Measurements from ENCODE around the gene FRMD4A.

Gene FRMD4A

DNA sequence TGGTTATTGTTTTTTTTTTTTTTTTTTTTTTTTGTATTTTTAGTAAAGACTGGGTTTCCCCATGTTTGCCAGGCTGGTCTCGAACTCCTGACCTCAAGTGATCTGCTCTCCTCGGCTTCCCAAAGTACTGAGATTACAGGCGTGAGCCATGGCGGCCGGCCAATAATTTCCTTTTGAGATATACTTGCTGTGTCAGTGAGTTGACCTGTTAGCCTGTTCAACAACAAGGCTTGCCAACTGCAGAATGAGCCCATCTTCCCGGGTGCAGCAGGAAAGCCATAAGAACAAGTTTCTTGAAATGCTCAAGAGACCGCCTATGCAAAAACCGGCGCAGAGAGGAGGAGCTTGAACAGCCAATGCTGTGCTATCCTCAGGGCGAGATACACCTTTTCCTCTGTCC, 631.5 kb downstream of the FRMD4A start:
- Histone ChIP-seq H3K9me3 (replicated peaks; ENCODE audit: insufficient read depth, low read length) (no peaks in the 10 kb centered on the region), H3K9ac (ENCODE audit: low read length) (no peak overlapping the region), H3F3A (ENCODE audit: insufficient read depth, low read length) (no peaks in the 10 kb centered on the region), H3K27ac (ENCODE audit: low read length) (no peak overlapping the region), H2AFZ (ENCODE audit: low read length) (no peak overlapping the region), H3K27me3 (replicated peaks; ENCODE audit: insufficient read depth, low read length) (no peaks in the 10 kb centered on the region), H3K36me3 (replicated peaks; ENCODE audit: insufficient read depth, low read length) (no peaks in the 10 kb centered on the region), H3K4me1 (ENCODE audit: low read length) (no peaks in the 10 kb centered on the region), H3K4me3 (ENCODE audit: low read length) (no peak overlapping the region), H3K9me2 (replicated peaks; ENCODE audit: insufficient read depth, low read length) (no peaks in the 10 kb centered on the region), H4K20me1 (ENCODE audit: insufficient read depth, low read length) (no peaks in the 10 kb centered on the region), H3K79me2 (ENCODE audit: low read length) (no peaks in the 10 kb centered on the region), H3K4me2 (ENCODE audit: low read depth, low read length) (no peak overlapping the region)
- no peak for TF ChIP-seq CTCF (IDR thresholded peaks at IDR 0.05; ENCODE audit: low read length)
- no peak for TF ChIP-seq EZH2phosphoT487 (IDR thresholded peaks at IDR 0.05; ENCODE audit: low read length)
- TF ChIP-seq EZH2 (optimal IDR thresholded peaks at IDR 0.05; ENCODE audit: low read depth, low read length): no peak
- DNase-seq: no peak

GRCh38 chr10:13698217-13698616, 632.5 kb downstream of the FRMD4A start:
- Histone ChIP-seq H3K4me1 (ENCODE audit: low read length) (no peaks in the 10 kb centered on the region), H3K9me2 (replicated peaks; ENCODE audit: insufficient read depth, low read length) (no peaks in the 10 kb centered on the region), H3K9me3 (replicated peaks; ENCODE audit: insufficient read depth, low read length) (no peaks in the 10 kb centered on the region), H3K79me2 (ENCODE audit: low read length) (no peaks in the 10 kb centered on the region), H3K4me3 (ENCODE audit: low read length) (no peak overlapping the region), H3F3A (ENCODE audit: insufficient read depth, low read length) (no peaks in the 10 kb centered on the region), H4K20me1 (ENCODE audit: insufficient read depth, low read length) (no peaks in the 10 kb centered on the region), H3K27ac (ENCODE audit: low read length) (no peak overlapping the region), H3K4me2 (ENCODE audit: low read depth, low read length) (no peak overlapping the region), H3K27me3 (replicated peaks; ENCODE audit: insufficient read depth, low read length) (no peaks in the 10 kb centered on the region), H3K36me3 (replicated peaks; ENCODE audit: insufficient read depth, low read length) (no peaks in the 10 kb centered on the region), H2AFZ (ENCODE audit: low read length) (no peak overlapping the region), H3K9ac (ENCODE audit: low read length) (no peak overlapping the region)
- no peak for TF ChIP-seq EZH2 (optimal IDR thresholded peaks at IDR 0.05; ENCODE audit: low read depth, low read length)
- DNase-seq: no peak

DNA sequence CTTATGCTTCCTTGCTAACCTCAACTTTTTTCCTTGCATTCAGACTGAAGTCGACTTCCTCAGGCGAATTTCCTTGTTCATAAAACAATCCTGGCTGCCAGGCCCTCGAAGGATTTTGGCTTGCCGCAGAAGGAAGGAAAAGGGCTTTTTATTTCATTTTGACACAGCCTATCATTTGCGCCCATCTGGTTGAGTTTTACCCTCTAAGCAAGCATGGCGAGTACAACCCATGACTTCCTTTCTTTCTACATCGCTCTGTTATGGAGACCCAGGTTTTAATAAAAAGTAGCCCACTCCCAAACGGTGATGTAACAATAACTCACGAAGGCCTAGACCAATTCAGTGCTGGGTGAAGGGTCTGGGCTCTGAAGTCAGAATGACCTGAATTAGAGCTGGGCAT, 634.7 kb downstream of the FRMD4A start:
- Histone ChIP-seq H2AFZ (ENCODE audit: low read length) (no peak overlapping the region), H3K27me3 (replicated peaks; ENCODE audit: insufficient read depth, low read length) (no peaks in the 10 kb centered on the region), H3K9me3 (replicated peaks; ENCODE audit: insufficient read depth, low read length) (no peaks in the 10 kb centered on the region), H4K20me1 (ENCODE audit: insufficient read depth, low read length) (no peaks in the 10 kb centered on the region), H3K4me2 (ENCODE audit: low read depth, low read length) (no peak overlapping the region), H3K27ac (ENCODE audit: low read length) (no peak overlapping the region), H3F3A (ENCODE audit: insufficient read depth, low read length) (no peaks in the 10 kb centered on the region), H3K9me2 (replicated peaks; ENCODE audit: insufficient read depth, low read length) (no peaks in the 10 kb centered on the region), H3K9ac (ENCODE audit: low read length) (no peak overlapping the region), H3K79me2 (ENCODE audit: low read length) (no peaks in the 10 kb centered on the region), H3K36me3 (replicated peaks; ENCODE audit: insufficient read depth, low read length) (no peaks in the 10 kb centered on the region), H3K4me1 (ENCODE audit: low read length) (no peaks in the 10 kb centered on the region), H3K4me3 (ENCODE audit: low read length) (no peak overlapping the region)
- no peak for DNase-seq
- TF ChIP-seq EZH2phosphoT487 (IDR thresholded peaks at IDR 0.05; ENCODE audit: low read length): no peak

- no peaks in the 10 kb centered on the region for H3K79me2 ChIP-seq (ENCODE audit: low read length)
- no peak overlapping the region for H3K4me2 ChIP-seq (ENCODE audit: low read depth, low read length)
- H4K20me1 ChIP-seq (ENCODE audit: insufficient read depth, low read length): no peaks in the 10 kb centered on the region
- H2AFZ ChIP-seq (ENCODE audit: low read length): no peak overlapping the region
- H3K27ac ChIP-seq (ENCODE audit: low read length): no peak overlapping the region
- no peaks in the 10 kb centered on the region for H3F3A ChIP-seq (ENCODE audit: insufficient read depth, low read length)
- H3K27me3 ChIP-seq (replicated peaks; ENCODE audit: insufficient read depth, low read length): no peaks in the 10 kb centered on the region
- TF ChIP-seq CTCF (IDR thresholded peaks at IDR 0.05; ENCODE audit: low read length) (no peak), EZH2 (optimal IDR thresholded peaks at IDR 0.05; ENCODE audit: low read depth, low read length) (no peak), EZH2phosphoT487 (IDR thresholded peaks at IDR 0.05; ENCODE audit: low read length) (no peak)
- H3K9me2 ChIP-seq (replicated peaks; ENCODE audit: insufficient read depth, low read length): no peaks in the 10 kb centered on the region
- no peaks in the 10 kb centered on the region for H3K4me1 ChIP-seq (ENCODE audit: low read length)
- no peak overlapping the region for H3K4me3 ChIP-seq (ENCODE audit: low read length)
- H3K9me3 ChIP-seq (replicated peaks; ENCODE audit: insufficient read depth, low read length): no peaks in the 10 kb centered on the region
- no peaks in the 10 kb centered on the region for H3K36me3 ChIP-seq (replicated peaks; ENCODE audit: insufficient read depth, low read length)
- DNase-seq: no peak
- H3K9ac ChIP-seq (ENCODE audit: low read length): no peak overlapping the region
Observed at GRCh38 chr10:13695588-13695987, 635.1 kb downstream of the FRMD4A start.

Measured in MM.1S (cell line).